Measurements from ENCODE around the gene MYH8. TPM values are rescaled to one million over a fixed set of nuclear protein-coding genes. Genes with fewer than 3 reads are reported as not detected.

The MYH8 gene
- total RNA-seq, 1 donor from 2014 or later: not detected

DNA sequence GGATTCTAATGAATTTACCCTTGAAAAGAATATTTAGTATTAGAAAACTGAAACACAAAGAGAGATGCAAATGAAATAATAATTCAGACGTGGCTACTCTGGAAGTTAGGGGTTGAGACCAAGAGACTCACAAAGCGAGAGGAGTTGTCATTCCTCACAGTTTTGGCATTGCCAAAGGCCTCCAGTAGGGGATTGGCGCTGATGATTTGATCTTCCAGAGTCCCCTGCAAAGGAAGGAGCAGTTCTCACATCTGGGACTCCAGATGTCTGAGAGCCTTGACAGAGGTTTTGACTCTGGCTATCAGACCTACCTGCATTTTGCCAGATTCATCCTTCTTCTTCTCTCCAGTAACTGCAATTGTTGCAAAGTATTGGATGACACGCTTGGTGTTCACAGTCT, 6.6 kb downstream of the MYH8 start:
- Histone ChIP-seq H3K4me2 (ENCODE audit: low read length) (no peak overlapping the region), H3K9ac (ENCODE audit: low read length) (no peak overlapping the region), H4K20me1 (ENCODE audit: insufficient read depth, low read length) (no peaks in the 10 kb centered on the region), H3K4me1 (ENCODE audit: insufficient read depth, low read length) (no peaks in the 10 kb centered on the region), H3K79me2 (ENCODE audit: insufficient read depth, low read length) (no peaks in the 10 kb centered on the region), H3K9me3 (ENCODE audit: insufficient read depth, low read depth, low read length) (no peaks in the 10 kb centered on the region), H3K27ac (ENCODE audit: low read depth, low read length) (no peak overlapping the region), H2AFZ (ENCODE audit: low read depth, low read length) (no peak overlapping the region), H3K27me3 (ENCODE audit: insufficient read depth, low read length) (no peaks in the 10 kb centered on the region), H3K36me3 (ENCODE audit: insufficient read depth, low read length) (no peaks in the 10 kb centered on the region), H3K4me3 (ENCODE audit: insufficient read depth, low read depth, low read length) (no peak overlapping the region)
- TF ChIP-seq EZH2 (IDR thresholded peaks at IDR 0.05; ENCODE audit: insufficient read depth, low read length): no peak
- TF ChIP-seq, protein P1, sequence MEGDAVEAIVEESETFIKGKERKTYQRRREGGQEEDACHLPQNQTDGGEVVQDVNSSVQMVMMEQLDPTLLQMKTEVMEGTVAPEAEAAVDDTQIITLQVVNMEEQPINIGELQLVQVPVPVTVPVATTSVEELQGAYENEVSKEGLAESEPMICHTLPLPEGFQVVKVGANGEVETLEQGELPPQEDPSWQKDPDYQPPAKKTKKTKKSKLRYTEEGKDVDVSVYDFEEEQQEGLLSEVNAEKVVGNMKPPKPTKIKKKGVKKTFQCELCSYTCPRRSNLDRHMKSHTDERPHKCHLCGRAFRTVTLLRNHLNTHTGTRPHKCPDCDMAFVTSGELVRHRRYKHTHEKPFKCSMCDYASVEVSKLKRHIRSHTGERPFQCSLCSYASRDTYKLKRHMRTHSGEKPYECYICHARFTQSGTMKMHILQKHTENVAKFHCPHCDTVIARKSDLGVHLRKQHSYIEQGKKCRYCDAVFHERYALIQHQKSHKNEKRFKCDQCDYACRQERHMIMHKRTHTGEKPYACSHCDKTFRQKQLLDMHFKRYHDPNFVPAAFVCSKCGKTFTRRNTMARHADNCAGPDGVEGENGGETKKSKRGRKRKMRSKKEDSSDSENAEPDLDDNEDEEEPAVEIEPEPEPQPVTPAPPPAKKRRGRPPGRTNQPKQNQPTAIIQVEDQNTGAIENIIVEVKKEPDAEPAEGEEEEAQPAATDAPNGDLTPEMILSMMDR (IDR thresholded peaks at IDR 0.05; ENCODE audit: insufficient read depth, low read depth, low read length): no peak
- H3K4me1 Mint-ChIP-seq (ENCODE audit: low read depth, unreplicated experiment): peaks cover 3% of the 10 kb centered on the region
- H3K9me3 Mint-ChIP-seq (ENCODE audit: unreplicated experiment): peaks cover 2% of the 10 kb centered on the region
- no peak overlapping the region for H3K4me3 Mint-ChIP-seq (ENCODE audit: unreplicated experiment)
- no peaks in the 10 kb centered on the region for H3K36me3 Mint-ChIP-seq (ENCODE audit: low read depth, unreplicated experiment)
- H3K27me3 Mint-ChIP-seq (ENCODE audit: low read depth, unreplicated experiment): no peaks in the 10 kb centered on the region
- DNase-seq (ENCODE audit: low read depth) (no peak), FAIRE-seq (no peak)
- H3K27ac Mint-ChIP-seq (ENCODE audit: unreplicated experiment): no peak overlapping the region

DNA sequence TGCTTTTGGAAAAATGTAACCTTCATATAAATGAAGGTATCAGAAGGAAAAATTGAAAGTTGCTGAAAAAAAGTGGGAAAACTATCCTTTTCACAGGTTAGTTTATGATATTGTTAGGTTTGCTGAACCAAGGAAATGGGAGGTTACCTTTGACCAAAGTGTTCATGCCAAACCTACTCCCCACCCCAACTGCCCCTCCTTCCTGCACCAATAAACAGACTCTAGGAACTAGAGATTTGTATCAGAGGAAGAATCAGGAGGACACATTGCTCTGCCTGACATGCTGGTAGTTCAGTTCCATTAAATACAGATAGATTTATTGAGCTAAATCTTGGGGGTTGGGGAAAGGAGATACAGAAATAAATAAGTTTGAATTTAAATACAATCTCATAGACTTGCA, 18.2 kb downstream of the MYH8 start:
- H3K36me3 Mint-ChIP-seq (ENCODE audit: low read depth, unreplicated experiment): no peaks in the 10 kb centered on the region
- H3K79me2 ChIP-seq (ENCODE audit: insufficient read depth, low read length): no peaks in the 10 kb centered on the region

DNA sequence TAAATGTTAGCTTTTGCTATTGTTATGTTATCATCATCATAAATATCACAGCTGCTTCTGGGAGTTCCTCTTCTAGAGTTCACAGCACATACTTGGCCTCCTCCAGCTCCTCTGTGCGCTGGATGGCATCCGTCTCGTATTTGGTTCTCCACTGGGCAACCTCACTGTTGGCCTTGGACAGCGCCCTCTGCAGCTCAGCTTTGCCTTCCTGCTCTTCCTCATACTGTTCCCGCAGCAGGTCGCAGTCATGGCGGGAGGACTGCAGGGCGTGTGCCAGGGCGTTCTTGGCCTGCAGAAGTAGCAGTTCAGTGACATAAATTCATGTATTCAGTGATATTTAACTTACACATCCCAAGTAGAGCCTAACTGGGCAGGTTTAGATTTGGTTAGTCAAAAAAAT, 23.4 kb downstream of the MYH8 start:
- Histone ChIP-seq H3K27ac (ENCODE audit: low read depth, low read length) (no peak overlapping the region), H3K4me1 (ENCODE audit: insufficient read depth, low read length) (no peaks in the 10 kb centered on the region), H3K4me2 (ENCODE audit: low read length) (no peak overlapping the region), H2AFZ (ENCODE audit: low read depth, low read length) (no peak overlapping the region), H3K9ac (ENCODE audit: low read length) (no peak overlapping the region), H3K36me3 (ENCODE audit: insufficient read depth, low read length) (no peaks in the 10 kb centered on the region), H3K9me3 (ENCODE audit: insufficient read depth, low read depth, low read length) (no peaks in the 10 kb centered on the region), H3K27me3 (ENCODE audit: insufficient read depth, low read length) (no peaks in the 10 kb centered on the region), H3K79me2 (ENCODE audit: insufficient read depth, low read length) (no peaks in the 10 kb centered on the region), H4K20me1 (ENCODE audit: insufficient read depth, low read length) (no peaks in the 10 kb centered on the region), H3K4me3 (ENCODE audit: insufficient read depth, low read depth, low read length) (no peak overlapping the region)
- H3K9me3 Mint-ChIP-seq (ENCODE audit: unreplicated experiment): no peaks in the 10 kb centered on the region
- FAIRE-seq (no peak), DNase-seq (ENCODE audit: low read depth) (no peak)
- H3K4me1 Mint-ChIP-seq (ENCODE audit: low read depth, unreplicated experiment): peaks cover 1% of the 10 kb centered on the region
- no peak overlapping the region for H3K4me3 Mint-ChIP-seq (ENCODE audit: unreplicated experiment)
- no peaks in the 10 kb centered on the region for H3K36me3 Mint-ChIP-seq (ENCODE audit: low read depth, unreplicated experiment)
- H3K27ac Mint-ChIP-seq (ENCODE audit: unreplicated experiment): no peak overlapping the region
- H3K27me3 Mint-ChIP-seq (ENCODE audit: low read depth, unreplicated experiment): peaks cover 5% of the 10 kb centered on the region
- TF ChIP-seq EZH2 (IDR thresholded peaks at IDR 0.05; ENCODE audit: insufficient read depth, low read length): no peak
- TF ChIP-seq, protein P1 (IDR thresholded peaks at IDR 0.05; ENCODE audit: insufficient read depth, low read depth, low read length): no peak

More for the DNA sequence above, 18.2 kb downstream of the MYH8 start:
- H3K9me3 ChIP-seq (ENCODE audit: insufficient read depth, low read depth, low read length): no peaks in the 10 kb centered on the region
- no peak overlapping the region for H2AFZ ChIP-seq (ENCODE audit: low read depth, low read length)
- Mint-ChIP-seq H3K27me3 (ENCODE audit: low read depth, unreplicated experiment) (peaks cover 4% of the 10 kb centered on the region), H3K4me3 (ENCODE audit: unreplicated experiment) (no peak overlapping the region), H3K4me1 (ENCODE audit: low read depth, unreplicated experiment) (no peaks in the 10 kb centered on the region), H3K9me3 (ENCODE audit: unreplicated experiment) (no peaks in the 10 kb centered on the region), H3K27ac (ENCODE audit: unreplicated experiment) (no peak overlapping the region)
- no peaks in the 10 kb centered on the region for H3K4me1 ChIP-seq (ENCODE audit: insufficient read depth, low read length)
- H3K4me3 ChIP-seq (ENCODE audit: insufficient read depth, low read depth, low read length): no peak overlapping the region
- H3K4me2 ChIP-seq (ENCODE audit: low read length): no peak overlapping the region
- FAIRE-seq (no peak), DNase-seq (ENCODE audit: low read depth) (no peak)
- H4K20me1 ChIP-seq (ENCODE audit: insufficient read depth, low read length): no peaks in the 10 kb centered on the region
- no peak overlapping the region for H3K9ac ChIP-seq (ENCODE audit: low read length)
- H3K27me3 ChIP-seq (ENCODE audit: insufficient read depth, low read length): no peaks in the 10 kb centered on the region
- TF ChIP-seq EZH2 (IDR thresholded peaks at IDR 0.05; ENCODE audit: insufficient read depth, low read length): no peak
- TF ChIP-seq, protein P1 (IDR thresholded peaks at IDR 0.05; ENCODE audit: insufficient read depth, low read depth, low read length): no peak
- H3K27ac ChIP-seq (ENCODE audit: low read depth, low read length): no peak overlapping the region
- H3K36me3 ChIP-seq (ENCODE audit: insufficient read depth, low read length): no peaks in the 10 kb centered on the region
